ENCODE measurements around the gene ATP1B1.

DNA sequence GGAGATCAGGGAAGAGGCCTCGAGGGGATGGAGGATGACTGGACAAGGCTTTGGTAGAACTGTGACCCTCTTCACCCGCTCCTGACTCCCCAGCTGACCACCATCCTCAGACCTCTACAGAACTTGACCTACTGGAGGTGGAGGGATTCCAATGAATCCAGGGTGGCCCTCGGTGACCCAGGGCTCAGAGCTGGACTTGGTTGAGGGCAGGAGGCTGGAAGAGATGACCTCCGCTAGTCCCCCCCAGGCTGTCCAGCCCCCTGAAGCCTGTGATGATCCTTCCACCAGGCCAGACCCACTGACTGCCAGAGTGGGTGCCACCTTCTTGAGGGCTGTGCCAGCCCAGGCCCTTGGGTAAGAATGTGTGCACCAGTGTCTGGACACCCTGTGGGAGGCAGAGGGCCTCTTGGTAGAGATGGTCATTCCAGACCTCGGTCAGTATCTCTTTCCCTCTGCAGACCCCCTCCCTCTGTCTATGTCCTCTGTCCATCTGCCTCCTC lies 44.9 kb downstream of the ATP1B1 start:
- TF ChIP-seq EZH2phosphoT487 (IDR thresholded peaks at IDR 0.05; ENCODE audit: borderline replicate concordance) (no peak), POLR2A (IDR thresholded peaks at IDR 0.05; ENCODE audit: borderline replicate concordance, extremely low read depth, insufficient read depth, insufficient read length) (no peak), RAD21 (IDR thresholded peaks at IDR 0.05; ENCODE audit: low read depth) (no peak), EZH2 (IDR thresholded peaks at IDR 0.05) (no peak), SP1 (IDR thresholded peaks at IDR 0.05; ENCODE audit: low read depth) (no peak)
- TF ChIP-seq, protein P1, sequence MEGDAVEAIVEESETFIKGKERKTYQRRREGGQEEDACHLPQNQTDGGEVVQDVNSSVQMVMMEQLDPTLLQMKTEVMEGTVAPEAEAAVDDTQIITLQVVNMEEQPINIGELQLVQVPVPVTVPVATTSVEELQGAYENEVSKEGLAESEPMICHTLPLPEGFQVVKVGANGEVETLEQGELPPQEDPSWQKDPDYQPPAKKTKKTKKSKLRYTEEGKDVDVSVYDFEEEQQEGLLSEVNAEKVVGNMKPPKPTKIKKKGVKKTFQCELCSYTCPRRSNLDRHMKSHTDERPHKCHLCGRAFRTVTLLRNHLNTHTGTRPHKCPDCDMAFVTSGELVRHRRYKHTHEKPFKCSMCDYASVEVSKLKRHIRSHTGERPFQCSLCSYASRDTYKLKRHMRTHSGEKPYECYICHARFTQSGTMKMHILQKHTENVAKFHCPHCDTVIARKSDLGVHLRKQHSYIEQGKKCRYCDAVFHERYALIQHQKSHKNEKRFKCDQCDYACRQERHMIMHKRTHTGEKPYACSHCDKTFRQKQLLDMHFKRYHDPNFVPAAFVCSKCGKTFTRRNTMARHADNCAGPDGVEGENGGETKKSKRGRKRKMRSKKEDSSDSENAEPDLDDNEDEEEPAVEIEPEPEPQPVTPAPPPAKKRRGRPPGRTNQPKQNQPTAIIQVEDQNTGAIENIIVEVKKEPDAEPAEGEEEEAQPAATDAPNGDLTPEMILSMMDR (IDR thresholded peaks at IDR 0.05 in 2 of 3, conservative IDR thresholded peaks at IDR 0.05 in 1 of 3; ENCODE audit: borderline replicate concordance in 1 of 3, insufficient read depth in 1 of 3, low read depth in 2 of 3, low read length in 2 of 3) = no peak
- TF ChIP-seq, protein P2, sequence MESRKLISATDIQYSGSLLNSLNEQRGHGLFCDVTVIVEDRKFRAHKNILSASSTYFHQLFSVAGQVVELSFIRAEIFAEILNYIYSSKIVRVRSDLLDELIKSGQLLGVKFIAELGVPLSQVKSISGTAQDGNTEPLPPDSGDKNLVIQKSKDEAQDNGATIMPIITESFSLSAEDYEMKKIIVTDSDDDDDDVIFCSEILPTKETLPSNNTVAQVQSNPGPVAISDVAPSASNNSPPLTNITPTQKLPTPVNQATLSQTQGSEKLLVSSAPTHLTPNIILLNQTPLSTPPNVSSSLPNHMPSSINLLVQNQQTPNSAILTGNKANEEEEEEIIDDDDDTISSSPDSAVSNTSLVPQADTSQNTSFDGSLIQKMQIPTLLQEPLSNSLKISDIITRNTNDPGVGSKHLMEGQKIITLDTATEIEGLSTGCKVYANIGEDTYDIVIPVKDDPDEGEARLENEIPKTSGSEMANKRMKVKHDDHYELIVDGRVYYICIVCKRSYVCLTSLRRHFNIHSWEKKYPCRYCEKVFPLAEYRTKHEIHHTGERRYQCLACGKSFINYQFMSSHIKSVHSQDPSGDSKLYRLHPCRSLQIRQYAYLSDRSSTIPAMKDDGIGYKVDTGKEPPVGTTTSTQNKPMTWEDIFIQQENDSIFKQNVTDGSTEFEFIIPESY (IDR thresholded peaks at IDR 0.05; ENCODE audit: extremely low read depth, insufficient replicate concordance, low read length) = no peak
